ENCODE results near the gene SOD2. TPM values are rescaled to one million over a fixed set of nuclear protein-coding genes. Genes with fewer than 3 reads are reported as not detected.

SOD2 gene
- total and polyA plus RNA-seq, 2 of the 13 experiments (the other 11 are each of a cell fraction or from before 2014, with no cell fraction given), result 304 to 309 TPM

GRCh38 chr6:159693128-159693893 lies at the start of gene SOD2 (continued):
- TF ChIP-seq NFYB (CRISPR knock-in tag; IDR thresholded peaks at IDR 0.05), result peak; percentile 60
- peak; percentile 84 for TF ChIP-seq ZNF580 (CRISPR knock-in tag; IDR thresholded peaks at IDR 0.05; ENCODE audit: borderline replicate concordance, low read depth)
- no peak; the same call in 1 of the 2 replicates for TF ChIP-seq ZSCAN29 (CRISPR knock-in tag; conservative IDR thresholded peaks at IDR 0.05)
- TF ChIP-seq, protein P1, sequence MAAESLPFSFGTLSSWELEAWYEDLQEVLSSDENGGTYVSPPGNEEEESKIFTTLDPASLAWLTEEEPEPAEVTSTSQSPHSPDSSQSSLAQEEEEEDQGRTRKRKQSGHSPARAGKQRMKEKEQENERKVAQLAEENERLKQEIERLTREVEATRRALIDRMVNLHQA (CRISPR knock-in tag; IDR thresholded peaks at IDR 0.05), result 0 out of 2 replicates have a peak, but pooled peaks have one; percentile 41
- peak; percentile 99 for TF ChIP-seq HNRNPLL (IDR thresholded peaks at IDR 0.05; ENCODE audit: low read depth, low read length, poor library complexity, severe bottlenecking)
- peak; percentile 40 for TF ChIP-seq ZBTB25 (CRISPR knock-in tag; IDR thresholded peaks at IDR 0.05)
- TF ChIP-seq ETV6 (CRISPR knock-in tag; conservative IDR thresholded peaks at IDR 0.05), result peak; percentile 81; the same call in 1 of the 2 replicates
- TF ChIP-seq MTA1 (CRISPR knock-in tag; IDR thresholded peaks at IDR 0.05; ENCODE audit: borderline replicate concordance), result peak; percentile 41; the same call in 1 of the 2 replicates
- peak; percentile 61; the same call in 1 of the 2 replicates for TF ChIP-seq ZNF343 (CRISPR knock-in tag; IDR thresholded peaks at IDR 0.05)
- TF ChIP-seq JUNB (CRISPR knock-in tag; IDR thresholded peaks at IDR 0.05; ENCODE audit: borderline replicate concordance), result no peak
- TF ChIP-seq GTF3A (CRISPR knock-in tag; conservative IDR thresholded peaks at IDR 0.05), result 0 out of 2 replicates have a peak, but pooled peaks have one; percentile 65
- no peak for TF ChIP-seq HMGA1 (CRISPR knock-in tag; conservative IDR thresholded peaks at IDR 0.05)
- TF ChIP-seq, protein P2, sequence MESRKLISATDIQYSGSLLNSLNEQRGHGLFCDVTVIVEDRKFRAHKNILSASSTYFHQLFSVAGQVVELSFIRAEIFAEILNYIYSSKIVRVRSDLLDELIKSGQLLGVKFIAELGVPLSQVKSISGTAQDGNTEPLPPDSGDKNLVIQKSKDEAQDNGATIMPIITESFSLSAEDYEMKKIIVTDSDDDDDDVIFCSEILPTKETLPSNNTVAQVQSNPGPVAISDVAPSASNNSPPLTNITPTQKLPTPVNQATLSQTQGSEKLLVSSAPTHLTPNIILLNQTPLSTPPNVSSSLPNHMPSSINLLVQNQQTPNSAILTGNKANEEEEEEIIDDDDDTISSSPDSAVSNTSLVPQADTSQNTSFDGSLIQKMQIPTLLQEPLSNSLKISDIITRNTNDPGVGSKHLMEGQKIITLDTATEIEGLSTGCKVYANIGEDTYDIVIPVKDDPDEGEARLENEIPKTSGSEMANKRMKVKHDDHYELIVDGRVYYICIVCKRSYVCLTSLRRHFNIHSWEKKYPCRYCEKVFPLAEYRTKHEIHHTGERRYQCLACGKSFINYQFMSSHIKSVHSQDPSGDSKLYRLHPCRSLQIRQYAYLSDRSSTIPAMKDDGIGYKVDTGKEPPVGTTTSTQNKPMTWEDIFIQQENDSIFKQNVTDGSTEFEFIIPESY (CRISPR knock-in tag; IDR thresholded peaks at IDR 0.05), result no peak; the same call in 1 of the 2 replicates
- TF ChIP-seq ZMYM4 (CRISPR knock-in tag; IDR thresholded peaks at IDR 0.05), result peak; percentile 84
- peak; percentile 97 for TF ChIP-seq KDM2A (CRISPR knock-in tag; IDR thresholded peaks at IDR 0.05; ENCODE audit: borderline replicate concordance, low read depth)
- peak; percentile 92 for TF ChIP-seq PHF21A (CRISPR knock-in tag; IDR thresholded peaks at IDR 0.05)
- TF ChIP-seq ZNF709 (CRISPR knock-in tag; IDR thresholded peaks at IDR 0.05), result 0 out of 2 replicates have a peak, but pooled peaks have one; percentile 23
- no peak; the same call in 1 of the 2 replicates for TF ChIP-seq ZNF780A (CRISPR knock-in tag; IDR thresholded peaks at IDR 0.05)
- TF ChIP-seq ZBTB4 (CRISPR knock-in tag; IDR thresholded peaks at IDR 0.05; ENCODE audit: borderline replicate concordance), result peak; percentile 86
- no peak for TF ChIP-seq ZNF841 (CRISPR knock-in tag; IDR thresholded peaks at IDR 0.05; ENCODE audit: borderline replicate concordance)
- no peak; the same call in 1 of the 2 replicates for TF ChIP-seq ZNF17 (CRISPR knock-in tag; IDR thresholded peaks at IDR 0.05)
- TF ChIP-seq ZNF282 (IDR thresholded peaks at IDR 0.05; ENCODE audit: partially characterized antibody), result no peak
- TF ChIP-seq ZNF101 (CRISPR knock-in tag; IDR thresholded peaks at IDR 0.05; ENCODE audit: borderline replicate concordance, low read depth), result no peak; the same call in 1 of the 2 replicates
